ENCODE results near the gene VAPA. TPM values are rescaled to one million over a fixed set of nuclear protein-coding genes. Genes with fewer than 3 reads are reported as not detected.

Gene VAPA
- total and polyA plus RNA-seq, 9 of the 15 experiments (the other 6 are each of a cell fraction or from before 2014, with no cell fraction given), result 219 to 902 (median 526) TPM

DNA sequence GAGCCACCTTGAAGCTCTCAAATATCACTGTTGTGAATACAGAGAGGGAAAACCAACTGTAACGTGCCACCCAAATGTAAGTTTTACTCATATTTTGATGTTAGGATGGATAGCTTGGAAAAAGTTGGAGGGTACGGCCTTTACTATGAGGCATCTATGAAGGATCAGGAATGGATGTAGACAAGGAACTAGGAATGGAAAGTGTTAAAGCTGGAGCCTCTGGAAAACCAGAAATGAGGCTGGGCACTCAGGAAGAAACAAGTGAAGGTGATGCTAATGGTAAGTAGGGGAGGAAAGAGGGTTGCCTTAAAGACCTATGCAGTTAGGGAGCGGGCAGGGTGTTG, 27.8 kb upstream of the VAPA start (continued):
- TF ChIP-seq CBFB (CRISPR knock-in tag; IDR thresholded peaks at IDR 0.05) (no peak), NR4A1 (CRISPR knock-in tag; IDR thresholded peaks at IDR 0.05) (no peak), NR4A1 (tag; IDR thresholded peaks at IDR 0.05) (peak; percentile 70; the same call in 1 of the 2 replicates), GATA2 (CRISPR knock-in tag; IDR thresholded peaks at IDR 0.05) (peak; percentile 3; the same call in 1 of the 2 replicates), FOSL1 (tag; conservative IDR thresholded peaks at IDR 0.05) (0 out of 2 replicates have a peak, but pooled peaks have one; percentile 33), SP2 (IDR thresholded peaks at IDR 0.05; ENCODE audit: extremely low read depth, low read depth, low read length, poor library complexity, severe bottlenecking) (no peak), ZNF174 (CRISPR knock-in tag; IDR thresholded peaks at IDR 0.05) (no peak), CSDE1 (IDR thresholded peaks at IDR 0.05) (peak in 1 of 2 experiments; percentile 51; a peak in 1 of 4 replicates), GABPB1 (CRISPR knock-in tag; IDR thresholded peaks at IDR 0.05) (no peak), JUND (IDR thresholded peaks at IDR 0.05; ENCODE audit: borderline replicate concordance, low read depth, low read length) (no peak), JUND (tag; IDR thresholded peaks at IDR 0.05; ENCODE audit: borderline replicate concordance, low read depth, low read length) (0 out of 3 replicates have a peak, but pooled peaks have one; percentile 2), NR2C1 (IDR thresholded peaks at IDR 0.05) (no peak), NR2C1 (tag; IDR thresholded peaks at IDR 0.05) (0 out of 2 replicates have a peak, but pooled peaks have one; percentile 1), NFRKB (IDR thresholded peaks at IDR 0.05; ENCODE audit: low read depth) (peak; percentile 26), ZNF589 (CRISPR knock-in tag; IDR thresholded peaks at IDR 0.05; ENCODE audit: low read depth) (peak; percentile 43; the same call in 1 of the 2 replicates), ETV1 (tag; conservative IDR thresholded peaks at IDR 0.05; ENCODE audit: low read depth) (0 out of 2 replicates have a peak, but pooled peaks have one; percentile 3)
- TF ChIP-seq, protein P1, sequence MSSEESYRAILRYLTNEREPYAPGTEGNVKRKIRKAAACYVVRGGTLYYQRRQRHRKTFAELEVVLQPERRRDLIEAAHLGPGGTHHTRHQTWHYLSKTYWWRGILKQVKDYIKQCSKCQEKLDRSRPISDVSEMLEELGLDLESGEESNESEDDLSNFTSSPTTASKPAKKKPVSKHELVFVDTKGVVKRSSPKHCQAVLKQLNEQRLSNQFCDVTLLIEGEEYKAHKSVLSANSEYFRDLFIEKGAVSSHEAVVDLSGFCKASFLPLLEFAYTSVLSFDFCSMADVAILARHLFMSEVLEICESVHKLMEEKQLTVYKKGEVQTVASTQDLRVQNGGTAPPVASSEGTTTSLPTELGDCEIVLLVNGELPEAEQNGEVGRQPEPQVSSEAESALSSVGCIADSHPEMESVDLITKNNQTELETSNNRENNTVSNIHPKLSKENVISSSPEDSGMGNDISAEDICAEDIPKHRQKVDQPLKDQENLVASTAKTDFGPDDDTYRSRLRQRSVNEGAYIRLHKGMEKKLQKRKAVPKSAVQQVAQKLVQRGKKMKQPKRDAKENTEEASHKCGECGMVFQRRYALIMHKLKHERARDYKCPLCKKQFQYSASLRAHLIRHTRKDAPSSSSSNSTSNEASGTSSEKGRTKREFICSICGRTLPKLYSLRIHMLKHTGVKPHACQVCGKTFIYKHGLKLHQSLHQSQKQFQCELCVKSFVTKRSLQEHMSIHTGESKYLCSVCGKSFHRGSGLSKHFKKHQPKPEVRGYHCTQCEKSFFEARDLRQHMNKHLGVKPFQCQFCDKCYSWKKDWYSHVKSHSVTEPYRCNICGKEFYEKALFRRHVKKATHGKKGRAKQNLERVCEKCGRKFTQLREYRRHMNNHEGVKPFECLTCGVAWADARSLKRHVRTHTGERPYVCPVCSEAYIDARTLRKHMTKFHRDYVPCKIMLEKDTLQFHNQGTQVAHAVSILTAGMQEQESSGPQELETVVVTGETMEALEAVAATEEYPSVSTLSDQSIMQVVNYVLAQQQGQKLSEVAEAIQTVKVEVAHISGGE (CRISPR knock-in tag; IDR thresholded peaks at IDR 0.05), result peak in 1 of 3 experiments; percentile 59; a peak in 1 of 6 replicates
- TF ChIP-seq, protein P2, sequence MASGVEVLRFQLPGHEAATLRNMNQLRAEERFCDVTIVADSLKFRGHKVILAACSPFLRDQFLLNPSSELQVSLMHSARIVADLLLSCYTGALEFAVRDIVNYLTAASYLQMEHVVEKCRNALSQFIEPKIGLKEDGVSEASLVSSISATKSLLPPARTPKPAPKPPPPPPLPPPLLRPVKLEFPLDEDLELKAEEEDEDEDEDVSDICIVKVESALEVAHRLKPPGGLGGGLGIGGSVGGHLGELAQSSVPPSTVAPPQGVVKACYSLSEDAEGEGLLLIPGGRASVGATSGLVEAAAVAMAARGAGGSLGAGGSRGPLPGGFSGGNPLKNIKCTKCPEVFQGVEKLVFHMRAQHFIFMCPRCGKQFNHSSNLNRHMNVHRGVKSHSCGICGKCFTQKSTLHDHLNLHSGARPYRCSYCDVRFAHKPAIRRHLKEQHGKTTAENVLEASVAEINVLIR (CRISPR knock-in tag; IDR thresholded peaks at IDR 0.05), result 0 out of 2 replicates have a peak, but pooled peaks have one; percentile 15
- TF ChIP-seq, protein P3, sequence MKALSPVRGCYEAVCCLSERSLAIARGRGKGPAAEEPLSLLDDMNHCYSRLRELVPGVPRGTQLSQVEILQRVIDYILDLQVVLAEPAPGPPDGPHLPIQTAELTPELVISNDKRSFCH (CRISPR knock-in tag; IDR thresholded peaks at IDR 0.05), result no peak
- TF ChIP-seq, protein P3 (tag; IDR thresholded peaks at IDR 0.05), result 0 out of 2 replicates have a peak, but pooled peaks have one; percentile 2
- TF ChIP-seq, protein P4, sequence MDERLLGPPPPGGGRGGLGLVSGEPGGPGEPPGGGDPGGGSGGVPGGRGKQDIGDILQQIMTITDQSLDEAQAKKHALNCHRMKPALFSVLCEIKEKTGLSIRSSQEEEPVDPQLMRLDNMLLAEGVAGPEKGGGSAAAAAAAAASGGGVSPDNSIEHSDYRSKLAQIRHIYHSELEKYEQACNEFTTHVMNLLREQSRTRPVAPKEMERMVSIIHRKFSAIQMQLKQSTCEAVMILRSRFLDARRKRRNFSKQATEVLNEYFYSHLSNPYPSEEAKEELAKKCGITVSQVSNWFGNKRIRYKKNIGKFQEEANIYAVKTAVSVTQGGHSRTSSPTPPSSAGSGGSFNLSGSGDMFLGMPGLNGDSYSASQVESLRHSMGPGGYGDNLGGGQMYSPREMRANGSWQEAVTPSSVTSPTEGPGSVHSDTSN (CRISPR knock-in tag; IDR thresholded peaks at IDR 0.05; ENCODE audit: low read depth), result no peak
- TF ChIP-seq, protein P4 (tag; conservative IDR thresholded peaks at IDR 0.05; ENCODE audit: low read depth), result no peak
